HG03378 (cell line): ENCODE results near the gene UBTD2.
"Not testable (repeated sequence)": the region's sequence is repeated elsewhere in the genome, so short reads cannot be mapped to it uniquely, and the experiment has no call there.

Source experiments
- ATAC-seq: cut with Tn5 transposase; IDR thresholded peaks from one replicate; pipeline ENCODE4 v1.9.1; 2021; ENCODE audit warnings: mild to moderate bottlenecking, moderate library complexity; ENCODE audit not compliant: unreplicated experiment

The UBTD2 gene

GRCh38 chr5:172199446-172199845, 84.1 kb downstream of the UBTD2 start:
- no peak for ATAC-seq

GRCh38 chr5:172197775-172198174, 85.8 kb downstream of the UBTD2 start:
- ATAC-seq = not testable (repeated sequence)

GRCh38 chr5:172194985-172195774, 88.4 kb downstream of the UBTD2 start:
- ATAC-seq = no peak

GRCh38 chr5:172193872-172194271, 89.7 kb downstream of the UBTD2 start, which contains the start of gene EFCAB9:
Gene EFCAB9 (plus strand): TSS chr5:172194172. CDS start chr5:172194173, 1 bp downstream.
- no peak for ATAC-seq

GRCh38 chr5:172189693-172190296, 93.8 kb downstream of the UBTD2 start:
- ATAC-seq = no peak

- ATAC-seq = no peak
Observed at GRCh38 chr5:172188893-172189692, 94.5 kb downstream of the UBTD2 start.

- ATAC-seq = peak; percentile 65
Observed at GRCh38 chr5:172188033-172188892, 95.3 kb downstream of the UBTD2 start, which contains the start of gene STK10. Gene STK10 (minus strand): TSS chr5:172188224. CDS start chr5:172188042, 182 bp downstream.

- ATAC-seq = peak; percentile 27
Observed at GRCh38 chr5:172187118-172188032, 96.2 kb downstream of the UBTD2 start.

GRCh38 chr5:172186114-172186695, 97.4 kb downstream of the UBTD2 start:
- ATAC-seq = no peak

GRCh38 chr5:172185096-172185461, 98.5 kb downstream of the UBTD2 start:
- ATAC-seq = no peak

GRCh38 chr5:172183881-172184280, 99.7 kb downstream of the UBTD2 start:
- no peak for ATAC-seq

GRCh38 chr5:172182291-172182690, 101.3 kb downstream of the UBTD2 start:
- ATAC-seq = no peak

- ATAC-seq = no peak
Observed at GRCh38 chr5:172180936-172181335, 102.6 kb downstream of the UBTD2 start.

GRCh38 chr5:172178991-172179989, 104.3 kb downstream of the UBTD2 start:
- peak; percentile 33 for ATAC-seq

- no peak for ATAC-seq
Observed at GRCh38 chr5:172178301-172178987, 105.1 kb downstream of the UBTD2 start.

- no peak for ATAC-seq
Observed at GRCh38 chr5:172177176-172177575, 106.4 kb downstream of the UBTD2 start.

GRCh38 chr5:172175263-172175719, 108.3 kb downstream of the UBTD2 start:
- peak; percentile 46 for ATAC-seq
